ENCODE results near the gene MCC. TPM values are rescaled to one million over a fixed set of nuclear protein-coding genes. Genes with fewer than 3 reads are reported as not detected.

Gene MCC
- total RNA-seq, 1 experiment from 2014 or later: 7.6 TPM

DNA sequence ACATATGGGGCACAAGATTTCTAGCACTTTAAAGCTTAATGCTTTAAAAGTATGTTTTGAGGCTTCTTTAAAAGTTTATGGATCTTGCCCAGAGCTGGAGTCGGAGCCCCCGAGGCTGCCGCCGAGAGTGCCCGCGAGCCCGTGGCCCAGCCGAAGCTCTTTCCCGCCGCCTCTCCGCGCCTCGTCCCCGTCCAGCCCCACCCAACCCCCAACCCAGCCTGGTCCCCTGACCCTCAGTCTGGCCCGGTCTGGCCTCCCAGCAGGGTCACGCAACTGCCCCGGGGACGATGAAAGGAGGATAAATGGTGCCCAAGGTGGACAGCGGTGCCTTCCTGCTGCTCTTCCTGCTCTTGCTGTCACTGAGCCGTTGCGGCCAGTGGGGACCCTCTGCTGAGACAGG is 55.2 kb downstream of the MCC start:
- H2AFZ ChIP-seq (ENCODE audit: low read length): no peak overlapping the region
- H3K4me2 ChIP-seq (ENCODE audit: insufficient read depth, insufficient read length, low read length): no peak overlapping the region
- no peak overlapping the region for H2BK12ac ChIP-seq (ENCODE audit: insufficient read length, low read depth, low read length)
- H3K79me1 ChIP-seq (ENCODE audit: insufficient read depth, low read depth, low read length, poor library complexity, severe bottlenecking): no peaks in the 10 kb centered on the region
- Mint-ChIP-seq H3K27ac (no peak overlapping the region), H3K36me3 (ENCODE audit: insufficient read depth in 1 of 3, low read depth in 3 of 3) (no peaks in the 10 kb centered on the region; a peak in 1 of 7 replicates), H3K9me3 (peaks cover 0 to 2% of the 10 kb centered on the region in 2 experiments; a peak in 1 of 5 replicates), H3K27me3 (ENCODE audit: low read depth) (no peaks in the 10 kb centered on the region; the same call in 1 of the 2 replicates), H3K4me1 (no peaks in the 10 kb centered on the region), H3K4me3 (no peak overlapping the region)
- TF ChIP-seq, protein P1, sequence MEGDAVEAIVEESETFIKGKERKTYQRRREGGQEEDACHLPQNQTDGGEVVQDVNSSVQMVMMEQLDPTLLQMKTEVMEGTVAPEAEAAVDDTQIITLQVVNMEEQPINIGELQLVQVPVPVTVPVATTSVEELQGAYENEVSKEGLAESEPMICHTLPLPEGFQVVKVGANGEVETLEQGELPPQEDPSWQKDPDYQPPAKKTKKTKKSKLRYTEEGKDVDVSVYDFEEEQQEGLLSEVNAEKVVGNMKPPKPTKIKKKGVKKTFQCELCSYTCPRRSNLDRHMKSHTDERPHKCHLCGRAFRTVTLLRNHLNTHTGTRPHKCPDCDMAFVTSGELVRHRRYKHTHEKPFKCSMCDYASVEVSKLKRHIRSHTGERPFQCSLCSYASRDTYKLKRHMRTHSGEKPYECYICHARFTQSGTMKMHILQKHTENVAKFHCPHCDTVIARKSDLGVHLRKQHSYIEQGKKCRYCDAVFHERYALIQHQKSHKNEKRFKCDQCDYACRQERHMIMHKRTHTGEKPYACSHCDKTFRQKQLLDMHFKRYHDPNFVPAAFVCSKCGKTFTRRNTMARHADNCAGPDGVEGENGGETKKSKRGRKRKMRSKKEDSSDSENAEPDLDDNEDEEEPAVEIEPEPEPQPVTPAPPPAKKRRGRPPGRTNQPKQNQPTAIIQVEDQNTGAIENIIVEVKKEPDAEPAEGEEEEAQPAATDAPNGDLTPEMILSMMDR (conservative IDR thresholded peaks at IDR 0.05): no peak
- DNase-seq: no peak
- no peak overlapping the region for H3K56ac ChIP-seq (ENCODE audit: insufficient read length, low read depth, low read length)
- no peak overlapping the region for H3K27ac ChIP-seq (ENCODE audit: insufficient read length, low read depth, low read length)
- H2BK20ac ChIP-seq (ENCODE audit: low read depth, low read length, poor library complexity, severe bottlenecking): no peak overlapping the region
- no peak overlapping the region for H3K14ac ChIP-seq (ENCODE audit: insufficient read depth, low read length)
- H2BK15ac ChIP-seq (ENCODE audit: low read depth, low read length): no peak overlapping the region
- no peaks in the 10 kb centered on the region for H3K4me1 ChIP-seq (ENCODE audit: insufficient read depth, low read length)
- H4K20me1 ChIP-seq (ENCODE audit: control insufficient read depth, insufficient read depth, insufficient read length): no peaks in the 10 kb centered on the region
- H3K18ac ChIP-seq (ENCODE audit: insufficient read length, low read depth, low read length): no peak overlapping the region
- H2AK5ac ChIP-seq (ENCODE audit: insufficient read length, low read length): no peak overlapping the region
- H3K27me3 ChIP-seq (ENCODE audit: insufficient read depth, low read length): no peaks in the 10 kb centered on the region; the same call in 1 of the 2 replicates
- H2BK5ac ChIP-seq (ENCODE audit: insufficient read length, low read length): no peak overlapping the region
- H4K5ac ChIP-seq (ENCODE audit: insufficient read length, low read depth, low read length): no peak overlapping the region
- no peak overlapping the region for H3T11ph ChIP-seq (ENCODE audit: low read length)
- no peak overlapping the region for H4K8ac ChIP-seq (replicated peaks; ENCODE audit: insufficient read length, low read depth, low read length)
- H3K4ac ChIP-seq (ENCODE audit: low read depth, low read length): no peak overlapping the region
- no peaks in the 10 kb centered on the region for H3K23me2 ChIP-seq (ENCODE audit: insufficient read length, low read depth, low read length, poor library complexity, severe bottlenecking)
- no CpG with 5 or more reads among the region's 21 CpGs for WGBS (ENCODE audit: extremely low coverage, insufficient read length, low lambda C conversion rate)
- no peak overlapping the region for H2BK120ac ChIP-seq (ENCODE audit: low read depth, low read length, poor library complexity, severe bottlenecking)
- H4K91ac ChIP-seq (ENCODE audit: insufficient read length, low read depth, low read length): no peak overlapping the region
- H3K23ac ChIP-seq (ENCODE audit: insufficient read length, low read depth, low read length): no peak overlapping the region
- no peak overlapping the region for H3K9ac ChIP-seq (ENCODE audit: extremely low read depth, insufficient read length, low read length)
- H3K79me2 ChIP-seq (ENCODE audit: insufficient read depth, low read length): no peaks in the 10 kb centered on the region
- no peaks in the 10 kb centered on the region for H3K9me3 ChIP-seq (ENCODE audit: control insufficient read depth, low read depth, low read length)

All from H9 (cell line).